ENCODE data around the gene SSH3.

The SSH3 gene

GRCh38 chr11:67303132-67303834 is at the start of gene SSH3:
SSH3 (plus strand) TSS chr11:67303530; CDS start chr11:67303626, 96 bp downstream.
- Histone ChIP-seq H3K27me3 (replicated peaks) (no peaks in the 10 kb centered on the region), H3K27ac (peak within 1 kb of the TSS; percentile 32), H3K4me3 (ENCODE audit: low read depth, low read length) (peak within 1 kb of the TSS; percentile 72), H3K36me3 (replicated peaks) (peaks cover 32% of the 10 kb centered on the region)
- in situ Hi-C loops (cut with HindIII; ENCODE audit: low pct_ligation_motif_present, low sequenced_read_pairs) = no loop called here
- no peak for DNase-seq
- TF ChIP-seq CTCF (IDR thresholded peaks at IDR 0.05; ENCODE audit: low read depth, low read length, missing control alignments) = no peak

- TF ChIP-seq CTCF (IDR thresholded peaks at IDR 0.05; ENCODE audit: low read depth, low read length, missing control alignments) = no peak
- H3K27ac ChIP-seq = no peak overlapping the region
- no peak overlapping the region for H3K4me3 ChIP-seq (ENCODE audit: low read depth, low read length)
- in situ Hi-C loops (cut with HindIII; ENCODE audit: low pct_ligation_motif_present, low sequenced_read_pairs) = no loop called here
- H3K27me3 ChIP-seq (replicated peaks) = no peaks in the 10 kb centered on the region
- H3K36me3 ChIP-seq (replicated peaks) = peaks cover 78% of the 10 kb centered on the region
- DNase-seq = no peak
Measured at GRCh38 chr11:67253872-67254624, 49.3 kb upstream of the SSH3 start.

- Histone ChIP-seq H3K4me3 (ENCODE audit: low read depth, low read length) (no peak overlapping the region), H3K27ac (no peak overlapping the region), H3K36me3 (replicated peaks) (peaks cover 70% of the 10 kb centered on the region), H3K27me3 (replicated peaks) (no peaks in the 10 kb centered on the region)
- TF ChIP-seq CTCF (IDR thresholded peaks at IDR 0.05; ENCODE audit: low read depth, low read length, missing control alignments) = no peak
- DNase-seq = no peak
- in situ Hi-C loops (cut with HindIII; ENCODE audit: low pct_ligation_motif_present, low sequenced_read_pairs) = no loop called here
Measured at GRCh38 chr11:67254798-67255197, 48.5 kb upstream of the SSH3 start.

- Histone ChIP-seq H3K36me3 (replicated peaks) (peaks cover 65% of the 10 kb centered on the region), H3K4me3 (ENCODE audit: low read depth, low read length) (no peak overlapping the region), H3K27ac (no peak overlapping the region), H3K27me3 (replicated peaks) (no peaks in the 10 kb centered on the region)
- DNase-seq = no peak
- in situ Hi-C loops (cut with HindIII; ENCODE audit: low pct_ligation_motif_present, low sequenced_read_pairs) = no loop called here
- no peak for TF ChIP-seq CTCF (IDR thresholded peaks at IDR 0.05; ENCODE audit: low read depth, low read length, missing control alignments)
Measured at GRCh38 chr11:67255353-67255752, 48.0 kb upstream of the SSH3 start.

- peaks cover 59% of the 10 kb centered on the region for H3K36me3 ChIP-seq (replicated peaks)
- TF ChIP-seq CTCF (IDR thresholded peaks at IDR 0.05; ENCODE audit: low read depth, low read length, missing control alignments) = no peak
- in situ Hi-C loops (cut with HindIII; ENCODE audit: low pct_ligation_motif_present, low sequenced_read_pairs) = no loop called here
Measured at GRCh38 chr11:67255864-67256263, 47.5 kb upstream of the SSH3 start.

More at GRCh38 chr11:67255864-67256263, 47.5 kb upstream of the SSH3 start:
- no peaks in the 10 kb centered on the region for H3K27me3 ChIP-seq (replicated peaks)
- H3K4me3 ChIP-seq (ENCODE audit: low read depth, low read length) = no peak overlapping the region
- no peak for DNase-seq
- H3K27ac ChIP-seq = no peak overlapping the region
